DND-41 (cell line): ENCODE measurements around the gene PRICKLE3.
"Not testable (repeated sequence)": the region's sequence is repeated elsewhere in the genome, so short reads cannot be mapped to it uniquely, and the experiment has no call there.

ENCODE experiments used
- ATAC-seq: fragments of 200-7000 bp; cut with Tn5 transposase; 3 replicates; pipeline ENCODE4 v1.9.1; 2021; ENCODE audit warnings: low read depth; ENCODE audit not compliant: insufficient read depth
- DNase-seq: peaks from one replicate; pipeline ENCODE4 v3.0.0-alpha.2; 2020
- H2AFZ ChIP-seq: 2 replicates; pipeline ENCODE4 v1.6.0; 2012; ENCODE audit warnings: low read depth, low read length
- H3K27ac ChIP-seq: 2 replicates; pipeline ENCODE4 v1.5.1; 2012; ENCODE audit warnings: low read length, inconsistent platforms
- H3K27me3 ChIP-seq: fragments of 200-600 bp; sonication (generic); 2 replicates; pipeline ENCODE4 v1.6.0; 2012; ENCODE audit warnings: low read length, mild to moderate bottlenecking, inconsistent platforms; ENCODE audit not compliant: insufficient read depth, poor library complexity
- H3K36me3 ChIP-seq: 2 replicates; pipeline ENCODE4 v1.5.1; 2012; ENCODE audit warnings: low read length, inconsistent platforms; ENCODE audit not compliant: insufficient read depth
- H3K4me1 ChIP-seq: 2 replicates; pipeline ENCODE4 v1.5.1; 2012; ENCODE audit warnings: mild to moderate bottlenecking, low read length; ENCODE audit not compliant: insufficient read depth
- H3K4me2 ChIP-seq: 2 replicates; pipeline ENCODE4 v1.6.0; 2012; ENCODE audit warnings: mild to moderate bottlenecking, moderate library complexity, low read length, inconsistent platforms; ENCODE audit not compliant: insufficient read depth
- H3K4me3 ChIP-seq, 2 experiments: fragments of 200-600 bp in 1 of 2; shearing (Covaris generic) in 1 of 2; 2 replicates each; pipeline ENCODE4 v1.5.1; 2012 to 2016; ENCODE audit warnings: inconsistent platforms in 2 of 2, low read length in 2 of 2, mild to moderate bottlenecking in 2 of 2, low read depth in 1 of 2, moderate library complexity in 1 of 2
- H3K79me2 ChIP-seq: 2 replicates; pipeline ENCODE4 v1.6.0; 2012; ENCODE audit warnings: low read length, inconsistent platforms; ENCODE audit not compliant: insufficient read depth
- H3K9ac ChIP-seq: 2 replicates; pipeline ENCODE4 v1.6.0; 2012; ENCODE audit warnings: low read depth, mild to moderate bottlenecking, inconsistent platforms, low read length, moderate library complexity
- H3K9me3 ChIP-seq: 2 replicates; pipeline ENCODE4 v1.5.1; 2012; ENCODE audit warnings: low read length, moderate library complexity, mild to moderate bottlenecking, inconsistent platforms; ENCODE audit not compliant: insufficient read depth, severe bottlenecking
- H4K20me1 ChIP-seq: 2 replicates; pipeline ENCODE4 v1.6.0; 2012; ENCODE audit warnings: low read length; ENCODE audit not compliant: insufficient read depth
- CTCF ChIP-seq: IDR thresholded peaks from 2 replicates; pipeline ENCODE4 v1.5.1; 2012; ENCODE audit warnings: borderline replicate concordance, low read length, moderate library complexity, mild to moderate bottlenecking; ENCODE audit not compliant: poor library complexity, severe bottlenecking; ENCODE audit errors: extremely low read depth
- EZH2 ChIP-seq: IDR thresholded peaks from 3 replicates; pipeline ENCODE4 v1.6.1; 2012; ENCODE audit warnings: borderline replicate concordance, low read depth, mild to moderate bottlenecking, moderate library complexity, low read length, inconsistent platforms; ENCODE audit not compliant: severe bottlenecking

The PRICKLE3 gene

GRCh38 chrX:49147936-49148335, 38.2 kb downstream of the PRICKLE3 start:
- no peaks in the 10 kb centered on the region for H3K79me2 ChIP-seq
- H3K9me3 ChIP-seq, result no peaks in the 10 kb centered on the region
- H3K4me2 ChIP-seq, result no peak overlapping the region
- ATAC-seq (no peak), DNase-seq (no peak)
- H3K9ac ChIP-seq, result no peak overlapping the region
- H3K4me3 ChIP-seq, result no peak overlapping the region
- H2AFZ ChIP-seq, result no peak overlapping the region
- H4K20me1 ChIP-seq, result no peaks in the 10 kb centered on the region
- no peak overlapping the region for H3K27ac ChIP-seq
- no peaks in the 10 kb centered on the region for H3K36me3 ChIP-seq
- no peak for TF ChIP-seq CTCF
- H3K27me3 ChIP-seq, result no peaks in the 10 kb centered on the region
- no peaks in the 10 kb centered on the region for H3K4me1 ChIP-seq

DNA sequence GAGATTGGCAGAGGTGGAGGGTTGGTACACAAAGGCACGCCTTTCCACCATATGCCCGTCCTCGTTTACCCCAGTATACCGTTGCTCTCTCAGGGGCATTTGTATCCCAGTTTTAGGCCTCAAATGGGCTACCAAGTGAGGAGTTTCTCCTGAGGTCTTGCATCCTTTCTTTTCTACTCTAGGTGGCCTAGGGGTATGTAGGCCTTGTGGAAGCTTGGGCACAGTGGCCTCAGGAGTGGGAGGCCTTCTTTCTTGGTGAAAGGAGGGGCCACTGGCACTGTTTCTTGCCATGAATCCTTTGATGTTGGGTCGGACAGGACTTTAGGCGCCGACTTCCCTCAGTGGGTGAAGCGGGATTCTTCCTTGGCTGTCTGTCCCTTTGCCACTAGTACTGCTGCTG, 38.9 kb downstream of the PRICKLE3 start:
- Histone ChIP-seq H3K4me2 (no peak overlapping the region), H3K79me2 (no peaks in the 10 kb centered on the region), H2AFZ (no peak overlapping the region), H3K9ac (no peak overlapping the region), H4K20me1 (no peaks in the 10 kb centered on the region), H3K4me1 (no peaks in the 10 kb centered on the region), H3K4me3 (no peak overlapping the region), H3K27me3 (no peaks in the 10 kb centered on the region), H3K9me3 (no peaks in the 10 kb centered on the region), H3K27ac (no peak overlapping the region), H3K36me3 (no peaks in the 10 kb centered on the region)
- no peak for TF ChIP-seq EZH2
- DNase-seq (no peak), ATAC-seq (no peak)

- not testable (repeated sequence) for H2AFZ ChIP-seq, H3K36me3 ChIP-seq, ATAC-seq, H3K79me2 ChIP-seq, H3K4me1 ChIP-seq, H4K20me1 ChIP-seq, H3K4me2 ChIP-seq, H3K4me3 ChIP-seq, H3K27ac ChIP-seq, DNase-seq, H3K27me3 ChIP-seq, H3K9ac ChIP-seq
- peaks cover 20% of the 10 kb centered on the region for H3K9me3 ChIP-seq
Observed at GRCh38 chrX:49143154-49143553, 43.0 kb downstream of the PRICKLE3 start.

DNA sequence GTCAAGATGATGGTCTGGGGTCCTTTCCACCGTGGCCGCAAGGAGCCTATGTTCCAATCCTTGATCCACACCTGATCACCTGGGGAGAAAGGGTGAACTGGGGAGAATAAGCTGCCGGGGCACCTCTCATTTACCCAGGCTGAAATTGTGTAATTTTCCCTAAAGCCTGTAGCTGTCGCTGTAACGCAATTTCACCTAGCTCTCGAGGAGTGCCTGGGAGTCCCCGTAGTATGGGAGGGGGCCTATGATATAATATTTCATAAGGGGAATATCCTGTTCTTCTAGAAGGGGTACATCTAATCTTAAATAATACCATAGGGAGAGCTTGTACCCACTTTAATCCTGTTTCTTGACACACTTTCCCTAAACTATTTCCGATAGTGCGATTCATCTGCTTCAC, 43.9 kb downstream of the PRICKLE3 start:
- peak; percentile 13 for TF ChIP-seq CTCF
- H3K4me2 ChIP-seq, DNase-seq, H2AFZ ChIP-seq, H3K27ac ChIP-seq, H3K36me3 ChIP-seq, H3K79me2 ChIP-seq, ATAC-seq, H3K4me3 ChIP-seq, H4K20me1 ChIP-seq, H3K9ac ChIP-seq, H3K27me3 ChIP-seq, H3K4me1 ChIP-seq: not testable (repeated sequence)
- peaks cover 20% of the 10 kb centered on the region for H3K9me3 ChIP-seq

DNA sequence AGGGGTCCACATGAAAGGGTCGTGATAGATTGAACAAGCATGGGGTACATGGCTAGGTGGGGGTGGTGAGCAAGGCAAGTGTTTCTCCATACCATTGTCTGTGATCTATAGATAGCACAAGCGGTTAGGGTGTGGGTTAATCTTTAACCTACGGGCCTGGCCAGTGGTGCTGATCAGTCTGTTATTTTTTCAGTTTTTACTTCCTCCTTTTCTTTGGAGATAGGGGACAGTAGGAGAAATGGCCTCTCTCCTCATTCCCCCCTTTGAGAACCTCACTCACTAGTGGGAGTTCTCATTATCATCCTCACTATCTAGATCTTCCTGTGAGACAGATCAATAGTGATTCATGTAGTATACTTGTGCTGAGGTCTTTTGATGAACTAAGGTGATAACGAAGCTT, 46.5 kb downstream of the PRICKLE3 start:
- DNase-seq (no peak), ATAC-seq (no peak)
- Histone ChIP-seq H3K4me1 (no peaks in the 10 kb centered on the region), H3K9me3 (peaks cover 20% of the 10 kb centered on the region), H3K36me3 (no peaks in the 10 kb centered on the region), H3K27ac (no peak overlapping the region), H3K79me2 (no peaks in the 10 kb centered on the region), H3K4me2 (no peak overlapping the region), H2AFZ (no peak overlapping the region), H3K27me3 (no peaks in the 10 kb centered on the region), H3K4me3 (no peak overlapping the region), H3K9ac (no peak overlapping the region), H4K20me1 (no peaks in the 10 kb centered on the region)
- no peak for TF ChIP-seq CTCF
- no peak for TF ChIP-seq EZH2
